H9 (cell line): Measurements from ENCODE around the gene HORMAD1. TPM values are rescaled to one million over a fixed set of nuclear protein-coding genes. Genes with fewer than 3 reads are reported as not detected.

ENCODE experiments used
- DNase-seq: peaks from one replicate; pipeline ENCODE4 v3.0.0-alpha.2; 2017
- H2AFZ ChIP-seq: one replicate; pipeline ENCODE4 v1.6.1; 2013; ENCODE audit warnings: mild to moderate bottlenecking, low read length, control low read depth, moderate library complexity
- H2AK5ac ChIP-seq: 2 replicates; pipeline ENCODE4 v1.6.1; 2013; ENCODE audit warnings: low read length, control low read depth, mixed read lengths; ENCODE audit not compliant: insufficient read length
- H2BK120ac ChIP-seq: one replicate; pipeline ENCODE4 v1.6.1; 2013; ENCODE audit warnings: low read depth, mild to moderate bottlenecking, low read length, control low read depth, inconsistent platforms; ENCODE audit not compliant: poor library complexity, severe bottlenecking
- H2BK12ac ChIP-seq: 2 replicates; pipeline ENCODE4 v1.6.1; 2013; ENCODE audit warnings: low read length, control low read depth, mixed read lengths, low read depth; ENCODE audit not compliant: insufficient read length
- H2BK15ac ChIP-seq: 2 replicates; pipeline ENCODE4 v1.6.1; 2013; ENCODE audit warnings: low read depth, low read length, control low read depth
- H2BK20ac ChIP-seq: one replicate; pipeline ENCODE4 v1.6.1; 2013; ENCODE audit warnings: low read depth, mild to moderate bottlenecking, low read length, control low read depth, inconsistent platforms; ENCODE audit not compliant: poor library complexity, severe bottlenecking
- H2BK5ac ChIP-seq: 2 replicates; pipeline ENCODE4 v1.6.1; 2013; ENCODE audit warnings: low read length, control low read depth, mixed read lengths; ENCODE audit not compliant: insufficient read length
- H3K14ac ChIP-seq: 2 replicates; pipeline ENCODE4 v1.6.1; 2013; ENCODE audit warnings: low read length, control low read depth; ENCODE audit not compliant: insufficient read depth
- H3K18ac ChIP-seq: 2 replicates; pipeline ENCODE4 v1.6.1; 2013; ENCODE audit warnings: low read depth, mild to moderate bottlenecking, mixed read lengths, low read length, control low read depth; ENCODE audit not compliant: insufficient read length
- H3K23ac ChIP-seq: 2 replicates; pipeline ENCODE4 v1.6.1; 2013; ENCODE audit warnings: low read length, control low read depth, mixed read lengths, low read depth; ENCODE audit not compliant: insufficient read length
- H3K23me2 ChIP-seq: 2 replicates; pipeline ENCODE4 v1.6.1; 2013; ENCODE audit warnings: low read depth, mild to moderate bottlenecking, mixed read lengths, low read length, control low read depth; ENCODE audit not compliant: insufficient read length, poor library complexity, severe bottlenecking
- H3K27ac ChIP-seq: 2 replicates; pipeline ENCODE4 v1.5.1; 2013; ENCODE audit warnings: low read length, control low read depth, mixed read lengths, low read depth; ENCODE audit not compliant: insufficient read length
- H3K27me3 ChIP-seq: 2 replicates; pipeline ENCODE4 v1.6.1; 2013; ENCODE audit warnings: low read length, control low read depth, inconsistent platforms; ENCODE audit not compliant: insufficient read depth
- H3K4ac ChIP-seq: 2 replicates; pipeline ENCODE4 v1.6.1; 2013; ENCODE audit warnings: low read depth, mild to moderate bottlenecking, control low read depth, inconsistent platforms, low read length, moderate library complexity
- H3K4me1 ChIP-seq: 2 replicates; pipeline ENCODE4 v1.6.1; 2013; ENCODE audit warnings: low read length, control low read depth, inconsistent platforms; ENCODE audit not compliant: insufficient read depth
- H3K4me2 ChIP-seq: 2 replicates; pipeline ENCODE4 v1.6.1; 2013; ENCODE audit warnings: low read length, control low read depth, mixed read lengths; ENCODE audit not compliant: insufficient read length, insufficient read depth
- H3K56ac ChIP-seq: 2 replicates; pipeline ENCODE4 v1.6.1; 2013; ENCODE audit warnings: low read depth, mild to moderate bottlenecking, mixed read lengths, low read length, control low read depth; ENCODE audit not compliant: insufficient read length
- H3K79me1 ChIP-seq: 2 replicates; pipeline ENCODE4 v1.6.1; 2013; ENCODE audit warnings: low read depth, mild to moderate bottlenecking, moderate library complexity, low read length, control low read depth, inconsistent platforms; ENCODE audit not compliant: insufficient read depth, poor library complexity, severe bottlenecking
- H3K79me2 ChIP-seq: 2 replicates; pipeline ENCODE4 v1.6.1; 2013; ENCODE audit warnings: low read length, control low read depth, inconsistent platforms; ENCODE audit not compliant: insufficient read depth
- H3K9ac ChIP-seq: 2 replicates; pipeline ENCODE4 v1.6.1; 2013; ENCODE audit warnings: low read length, control low read depth, mixed read lengths; ENCODE audit not compliant: insufficient read length; ENCODE audit errors: extremely low read depth
- H3K9me3 ChIP-seq: one replicate; pipeline ENCODE4 v1.6.1; 2013; ENCODE audit warnings: low read depth, low read length, inconsistent platforms; ENCODE audit not compliant: control insufficient read depth
- H3T11ph ChIP-seq: one replicate; pipeline ENCODE4 v1.6.1; 2013; ENCODE audit warnings: mild to moderate bottlenecking, low read length, control low read depth, inconsistent platforms
- H4K20me1 ChIP-seq: one replicate; pipeline ENCODE4 v1.6.1; 2013; ENCODE audit not compliant: control insufficient read depth, insufficient read length, insufficient read depth
- H4K5ac ChIP-seq: 2 replicates; pipeline ENCODE4 v1.6.1; 2013; ENCODE audit warnings: low read depth, mild to moderate bottlenecking, mixed read lengths, low read length, control low read depth; ENCODE audit not compliant: insufficient read length
- H4K8ac ChIP-seq: replicated peaks from 2 replicates; pipeline ENCODE4 v1.6.1; 2013; ENCODE audit warnings: low read length, control low read depth, mixed read lengths, low read depth; ENCODE audit not compliant: insufficient read length
- H4K91ac ChIP-seq: 2 replicates; pipeline ENCODE4 v1.6.1; 2013; ENCODE audit warnings: low read depth, mild to moderate bottlenecking, moderate library complexity, mixed read lengths, low read length, control low read depth; ENCODE audit not compliant: insufficient read length
- H3K27ac Mint-ChIP-seq, 3 experiments: 2 replicates in 2 of 3; 3 replicates in 1 of 3; pipeline ENCODE4 v1.8.0; 2020 to 2021; ENCODE audit warnings: mixed read lengths in 3 of 3, mild to moderate bottlenecking in 1 of 3, moderate library complexity in 1 of 3
- H3K27me3 Mint-ChIP-seq: 2 replicates; pipeline ENCODE4 v1.8.0; 2021; ENCODE audit warnings: low read depth, mild to moderate bottlenecking, moderate library complexity, mixed read lengths
- H3K36me3 Mint-ChIP-seq, 3 experiments: 2 replicates in 2 of 3; 3 replicates in 1 of 3; pipeline ENCODE4 v1.8.0; 2020 to 2021; ENCODE audit warnings: low read depth in 3 of 3, mixed read lengths in 3 of 3; ENCODE audit not compliant: insufficient read depth in 1 of 3
- H3K4me1 Mint-ChIP-seq, 2 experiments: 2 replicates each; pipeline ENCODE4 v1.8.0; 2020; ENCODE audit warnings: mixed read lengths in 2 of 2
- H3K4me3 Mint-ChIP-seq, 2 experiments: 2 replicates in 1 of 2; 3 replicates in 1 of 2; pipeline ENCODE4 v1.8.0; 2020 to 2021; ENCODE audit warnings: mild to moderate bottlenecking in 2 of 2, mixed read lengths in 2 of 2, moderate library complexity in 1 of 2
- H3K9me3 Mint-ChIP-seq, 2 experiments: 2 replicates in 1 of 2; 3 replicates in 1 of 2; pipeline ENCODE4 v1.8.0; 2020; ENCODE audit warnings: mild to moderate bottlenecking in 2 of 2, mixed read lengths in 2 of 2, moderate library complexity in 1 of 2
- CTCF ChIP-seq: fragments of 200-600 bp; sonication (generic); conservative IDR thresholded peaks from 3 replicates; pipeline ENCODE4 v1.8.0; 2021; ENCODE audit warnings: antibody characterized with exemption, mild to moderate bottlenecking
- WGBS: extraction: QIAGEN DNeasy Blood & Tissue Kit; methylation state at CpG from one replicate; pipeline ENCODE4 v1.1.7; 2013; ENCODE audit warnings: missing lambda C conversion rate, low lambda C conversion rate, mixed read lengths; ENCODE audit not compliant: insufficient read length; ENCODE audit errors: extremely low coverage; 5-methylcytosine and 5-hydroxymethylcytosine counted together
- total RNA-seq: library from RNA; stranded (reverse); gene quantifications from 2 replicates; pipeline ENCODE4 v1.2.1, GENCODE V29; 2021

The HORMAD1 gene
- total RNA-seq, 1 experiment from 2014 or later, result not detected

DNA sequence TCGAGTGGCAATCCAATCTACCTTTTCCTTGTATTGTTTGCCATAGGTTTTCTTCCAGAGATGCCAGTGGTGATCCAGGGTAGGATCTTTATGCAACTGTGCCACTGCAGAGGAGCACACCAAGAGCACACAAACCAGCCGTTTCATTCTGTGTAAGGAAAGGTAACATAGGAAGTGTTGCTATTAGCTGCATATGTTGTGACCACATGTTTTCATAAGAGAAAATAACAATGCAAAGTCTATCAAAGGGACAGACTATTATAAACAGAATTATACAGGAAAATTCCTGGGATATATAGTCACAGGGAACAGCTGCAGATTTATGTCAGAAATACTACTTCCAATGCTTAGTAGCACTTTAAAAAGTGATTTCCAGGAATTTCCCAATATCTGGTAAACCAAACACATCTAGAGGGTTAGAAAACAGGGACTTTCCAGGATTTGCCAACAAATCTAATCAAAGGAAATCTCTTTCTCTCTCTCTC, 44.0 kb upstream of the HORMAD1 start:
- Mint-ChIP-seq H3K4me1 (no peaks in the 10 kb centered on the region), H3K9me3 (peaks cover 7% of the 10 kb centered on the region in 2 experiments), H3K4me3 (no peak overlapping the region), H3K27ac (no peak overlapping the region), H3K36me3 (peaks cover 0 to 7% (median 5%) of the 10 kb centered on the region in 3 experiments; a peak in 5 of 7 replicates), H3K27me3 (peaks cover 3% of the 10 kb centered on the region; the same call in 1 of the 2 replicates)
- H3K27me3 ChIP-seq, result no peaks in the 10 kb centered on the region
- H3K23me2 ChIP-seq, result no peaks in the 10 kb centered on the region
- H2BK120ac ChIP-seq, result no peak overlapping the region
- TF ChIP-seq CTCF, result no peak
- no peak overlapping the region for H3K56ac ChIP-seq
- no peak overlapping the region for H3K9ac ChIP-seq
- no peak overlapping the region for H2BK15ac ChIP-seq
- H3K18ac ChIP-seq, result no peak overlapping the region
- no peak overlapping the region for H2BK20ac ChIP-seq
- no peaks in the 10 kb centered on the region for H3K79me1 ChIP-seq
- H3T11ph ChIP-seq, result no peak overlapping the region
- H2AFZ ChIP-seq, result no peak overlapping the region
- no peak overlapping the region for H4K8ac ChIP-seq
- no peak overlapping the region for H2BK5ac ChIP-seq
- no peak overlapping the region for H2BK12ac ChIP-seq
- DNase-seq, result no peak
- no peaks in the 10 kb centered on the region for H4K20me1 ChIP-seq
- H3K4ac ChIP-seq, result no peak overlapping the region
- WGBS, result no CpG with 5 or more reads among the region's 2 CpGs
- no peak overlapping the region for H3K4me2 ChIP-seq
- H3K14ac ChIP-seq, result no peak overlapping the region
- no peaks in the 10 kb centered on the region for H3K9me3 ChIP-seq
- no peak overlapping the region for H3K27ac ChIP-seq
- H2AK5ac ChIP-seq, result no peak overlapping the region
- H3K79me2 ChIP-seq, result no peaks in the 10 kb centered on the region
- no peak overlapping the region for H3K23ac ChIP-seq
- H4K5ac ChIP-seq, result no peak overlapping the region
- no peaks in the 10 kb centered on the region for H3K4me1 ChIP-seq
- no peak overlapping the region for H4K91ac ChIP-seq
